H1 (cell line): ENCODE measurements around the gene XPNPEP1. TPM values are rescaled to one million over a fixed set of nuclear protein-coding genes. Genes with fewer than 3 reads are reported as not detected.

ENCODE experiments used
- CTCF ChIA-PET: fragments of 300-600 bp; sonication (Branson Sonifier 250); formaldehyde crosslinking; loops from one replicate; lab custom pipeline; 2021; ENCODE audit not compliant: partially characterized antibody; lab: Charles Lee
- POLR2A ChIA-PET: fragments of 300-600 bp; sonication (Branson Sonifier 250); formaldehyde crosslinking; loops from one replicate; lab custom pipeline; 2021; ENCODE audit warnings: inconsistent platforms; ENCODE audit not compliant: partially characterized antibody; lab: Charles Lee
- DNase-seq, 2 experiments: peaks; one replicate each; pipeline versions ENCODE4 v3.0.0 to v3.0.0-alpha.2; 2010 to 2022; ENCODE audit warnings: low spot score in 2 of 2, low read depth in 1 of 2, mixed read lengths in 1 of 2
- FAIRE-seq: peaks from 2 replicates; lab custom pipeline; 2011; peaks lifted over from hg19 to GRCh38; lab: Jason Lieb, UNC
- H2AFZ ChIP-seq: 2 replicates; pipeline ENCODE4 v1.8.1; 2012; ENCODE audit warnings: low read length, inconsistent platforms
- H2AK5ac ChIP-seq: 2 replicates; pipeline ENCODE4 v1.6.1; 2013; ENCODE audit warnings: low read depth, low read length
- H2BK120ac ChIP-seq: replicated peaks from 2 replicates; pipeline ENCODE3; 2013; ENCODE audit warnings: low read depth, low read length, inconsistent platforms
- H2BK12ac ChIP-seq: 2 replicates; pipeline ENCODE4 v1.6.1; 2013; ENCODE audit warnings: low read depth, low read length
- H2BK15ac ChIP-seq: 2 replicates; pipeline ENCODE4 v1.6.1; 2013; ENCODE audit warnings: low read length
- H2BK20ac ChIP-seq: 2 replicates; pipeline ENCODE4 v1.6.1; 2013; ENCODE audit warnings: low read length
- H2BK5ac ChIP-seq: 2 replicates; pipeline ENCODE4 v1.6.1; 2013; ENCODE audit warnings: low read depth, low read length
- H3K14ac ChIP-seq: 2 replicates; pipeline ENCODE4 v1.6.1; 2013; ENCODE audit warnings: inconsistent platforms; ENCODE audit not compliant: insufficient read length
- H3K18ac ChIP-seq: 2 replicates; pipeline ENCODE4 v1.6.1; 2013; ENCODE audit warnings: low read length; ENCODE audit errors: extremely low read depth
- H3K23ac ChIP-seq: 2 replicates; pipeline ENCODE4 v1.6.1; 2013; ENCODE audit warnings: inconsistent platforms; ENCODE audit not compliant: insufficient read length
- H3K23me2 ChIP-seq: 2 replicates; pipeline ENCODE4 v1.6.1; 2013; ENCODE audit warnings: low read depth, low read length
- H3K27ac ChIP-seq: 2 replicates; pipeline ENCODE4 v1.6.1; 2011; ENCODE audit warnings: low read depth, low read length, inconsistent platforms
- H3K27me3 ChIP-seq, 4 experiments: replicated peaks in 1 of 4; 1 replicate in 1 of 4; 2 replicates in 3 of 4; pipeline versions ENCODE4 v1.6.1 to v1.8.1; 2011 to 2013; ENCODE audit warnings: low read length in 3 of 4, mild to moderate bottlenecking in 3 of 4, inconsistent platforms in 2 of 4, mixed read lengths in 2 of 4, moderate library complexity in 1 of 4; ENCODE audit not compliant: control insufficient read depth in 3 of 4, insufficient read depth in 3 of 4; ENCODE audit errors: extremely low read depth in 1 of 4
- H3K36me3 ChIP-seq, 4 experiments: 2 replicates each; pipeline versions ENCODE4 v1.6.1 to v1.8.1; 2011 to 2013; ENCODE audit warnings: mild to moderate bottlenecking in 4 of 4, low read length in 3 of 4, moderate library complexity in 2 of 4, control low read depth in 1 of 4, inconsistent platforms in 1 of 4; ENCODE audit not compliant: insufficient read depth in 4 of 4, control insufficient read depth in 2 of 4
- H3K4ac ChIP-seq: replicated peaks from 2 replicates; pipeline ENCODE3; 2013; ENCODE audit warnings: low read length, low read depth, mixed read lengths, inconsistent platforms; ENCODE audit not compliant: insufficient read length
- H3K4me1 ChIP-seq, 4 experiments: replicated peaks in 1 of 4; 1 replicate in 1 of 4; 2 replicates in 3 of 4; pipeline versions ENCODE4 v1.6.1 to v1.8.1; 2011 to 2013; ENCODE audit warnings: low read length in 3 of 4, inconsistent platforms in 2 of 4, mixed read lengths in 1 of 4; ENCODE audit not compliant: insufficient read depth in 4 of 4, control insufficient read depth in 3 of 4
- H3K4me2 ChIP-seq, 2 experiments: 2 replicates each; pipeline versions ENCODE4 v1.6.1 to v1.8.1; 2011 to 2013; ENCODE audit warnings: low read depth in 2 of 2, low read length in 2 of 2, control low read depth in 1 of 2, inconsistent platforms in 1 of 2, mild to moderate bottlenecking in 1 of 2; ENCODE audit not compliant: insufficient read depth in 1 of 2
- H3K4me3 ChIP-seq, 4 experiments: fragments of 200-600, 300-600 bp in 1 of 4; sonication (generic), shearing (Covaris generic), sonication (Bioruptor Twin) in 1 of 4; 2 replicates each; pipeline versions ENCODE4 v1.5.1 to v1.8.1; 2011 to 2016; ENCODE audit warnings: low read length in 4 of 4, low read depth in 3 of 4, control low read depth in 2 of 4, inconsistent platforms in 2 of 4, mild to moderate bottlenecking in 2 of 4, mixed read lengths in 1 of 4, moderate library complexity in 1 of 4; ENCODE audit not compliant: insufficient read depth in 2 of 4; ENCODE audit errors: extremely low read depth in 1 of 4
- H3K56ac ChIP-seq: replicated peaks from 2 replicates; pipeline ENCODE3; 2013; ENCODE audit warnings: low read depth, mild to moderate bottlenecking, mixed read lengths, low read length, inconsistent platforms; ENCODE audit not compliant: insufficient read length
- H3K79me1 ChIP-seq: 2 replicates; pipeline ENCODE4 v1.6.1; 2013; ENCODE audit warnings: low read depth, low read length, control low read depth
- H3K79me2 ChIP-seq, 2 experiments: 2 replicates each; pipeline versions ENCODE4 v1.6.1 to v1.8.1; 2012 to 2013; ENCODE audit warnings: low read length in 2 of 2, mild to moderate bottlenecking in 2 of 2, inconsistent platforms in 1 of 2; ENCODE audit not compliant: insufficient read depth in 2 of 2, control insufficient read depth in 1 of 2
- H3K9ac ChIP-seq, 4 experiments: replicated peaks in 1 of 4; 1 replicate in 1 of 4; 2 replicates in 3 of 4; pipeline versions ENCODE4 v1.6.1 to v1.8.1; 2011 to 2013; ENCODE audit warnings: low read depth in 3 of 4, low read length in 3 of 4, control low read depth in 2 of 4, mild to moderate bottlenecking in 2 of 4, moderate library complexity in 2 of 4, inconsistent platforms in 1 of 4; ENCODE audit errors: extremely low read depth in 1 of 4
- H3K9me3 ChIP-seq, 2 experiments: 2 replicates each; pipeline versions ENCODE4 v1.6.1 to v1.8.1; 2012 to 2013; ENCODE audit warnings: mild to moderate bottlenecking in 2 of 2, moderate library complexity in 2 of 2, control low read depth in 1 of 2, inconsistent platforms in 1 of 2, low read depth in 1 of 2, low read length in 1 of 2, mixed read lengths in 1 of 2; ENCODE audit not compliant: insufficient read depth in 2 of 2
- H4K20me1 ChIP-seq, 2 experiments: replicated peaks in 1 of 2; 2 replicates each; pipeline versions ENCODE3 to v1.8.1; 2011 to 2013; ENCODE audit warnings: inconsistent platforms in 2 of 2, low read length in 2 of 2, mild to moderate bottlenecking in 1 of 2; ENCODE audit not compliant: insufficient read depth in 2 of 2, control insufficient read depth in 1 of 2
- H4K5ac ChIP-seq: 2 replicates; pipeline ENCODE4 v1.6.1; 2013; ENCODE audit warnings: low read length, low read depth, mixed read lengths, inconsistent platforms; ENCODE audit not compliant: insufficient read length
- H4K8ac ChIP-seq: 2 replicates; pipeline ENCODE4 v1.8.0; 2013; ENCODE audit warnings: mild to moderate bottlenecking, moderate library complexity, low read length, inconsistent platforms; ENCODE audit not compliant: insufficient read depth; ENCODE audit errors: extremely low read depth
- H4K91ac ChIP-seq: replicated peaks from 2 replicates; pipeline ENCODE3; 2013; ENCODE audit warnings: low read length, mixed read lengths, inconsistent platforms; ENCODE audit not compliant: insufficient read length
- ASH2L ChIP-seq: fragments of 200-600, 300-600 bp; sonication (generic); IDR thresholded peaks from one replicate; pipeline ENCODE4 v1.7.1; 2017; ENCODE audit warnings: low read length
- BACH1 ChIP-seq: IDR thresholded peaks from 2 replicates; pipeline ENCODE4 v1.6.1; 2012; ENCODE audit warnings: low read length, improper control_type of control experiment
- BRCA1 ChIP-seq: IDR thresholded peaks from 2 replicates; pipeline ENCODE4 v1.6.1; 2012; ENCODE audit warnings: low read depth, low read length, improper control_type of control experiment
- GTF2F1 ChIP-seq: IDR thresholded peaks from 2 replicates; pipeline ENCODE4 v1.6.1; 2012; ENCODE audit warnings: low read depth, low read length, improper control_type of control experiment, borderline replicate concordance
- POLR2A ChIP-seq, 2 experiments: IDR thresholded peaks; 1 replicate in 1 of 2; 2 replicates in 1 of 2; pipeline ENCODE4 v1.6.1; 2011; ENCODE audit warnings: low read depth in 2 of 2, low read length in 2 of 2, mild to moderate bottlenecking in 2 of 2; ENCODE audit errors: control extremely low read depth in 1 of 2
- RBBP5 ChIP-seq: IDR thresholded peaks from 2 replicates; pipeline ENCODE4 v1.7.1; 2012; ENCODE audit warnings: low read depth, mild to moderate bottlenecking, inconsistent platforms, low read length, moderate library complexity, borderline replicate concordance
- SAP30 ChIP-seq: fragments of 300-600 bp; sonication (generic); IDR thresholded peaks from 2 replicates; pipeline ENCODE4 v1.7.1; 2012; ENCODE audit warnings: low read length, moderate library complexity, mild to moderate bottlenecking, inconsistent platforms; ENCODE audit not compliant: insufficient read depth, insufficient replicate concordance
- SP2 ChIP-seq: IDR thresholded peaks from 2 replicates; pipeline ENCODE4 v1.6.1; 2012; ENCODE audit warnings: mild to moderate bottlenecking, low read length, inconsistent platforms
- TAF1 ChIP-seq: IDR thresholded peaks from 2 replicates; pipeline ENCODE4 v1.6.1; 2011; ENCODE audit warnings: mild to moderate bottlenecking, low read depth, low read length
- TAF7 ChIP-seq: optimal IDR thresholded peaks from 2 replicates; pipeline ENCODE3; 2011; ENCODE audit warnings: low read depth, mild to moderate bottlenecking, inconsistent platforms, low read length, moderate library complexity, borderline replicate concordance
- WGBS, 2 experiments: shearing (Covaris generic) in 1 of 2; methylation state at CpG; one replicate each; pipeline versions ENCODE4 v1.1.6 to v1.1.7; 2013 to 2015; ENCODE audit warnings: low lambda C conversion rate in 2 of 2, mixed read lengths in 2 of 2, inconsistent platforms in 1 of 2, low coverage in 1 of 2, missing lambda C conversion rate in 1 of 2; ENCODE audit not compliant: insufficient replicate concordance in 2 of 2, insufficient coverage in 1 of 2, insufficient read length in 1 of 2; ENCODE audit errors: extremely low coverage in 1 of 2, missing lambda C conversion rate in 1 of 2; 5-methylcytosine and 5-hydroxymethylcytosine counted together
- polyA plus RNA-seq, 7 experiments: library from polyadenylated mRNA; depleted of rRNA in 3 of 7; stranded (reverse) in 5 of 7; unstranded in 2 of 7; fragments of >200 nt in 5 of 7; fragments of 200-250 nt in 2 of 7; gene quantifications; 1 replicate in 5 of 7; 2 replicates in 1 of 7; 4 replicates in 1 of 7; pipeline versions ENCODE4 v1.2.1 to v1.2.3, GENCODE V29; 2011 to 2013; ENCODE audit warnings: missing spikeins in 2 of 7, mixed read lengths in 2 of 7
- total RNA-seq: library from RNA; stranded (reverse); fragmentation: NEBNext Ultra II Directional; extraction: Animal tissue kit (Norgen Biotek cat#: 25700); gene quantifications from 2 replicates; pipeline ENCODE4 v1.2.1, GENCODE V29; 2021
- TF ChIP-seq, protein P1 (sequence below): IDR thresholded peaks from 2 replicates; pipeline ENCODE4 v1.6.1; 2011; ENCODE audit warnings: low read depth, mild to moderate bottlenecking, low read length; ENCODE audit not compliant: insufficient read depth

XPNPEP1 gene
- total and polyA plus RNA-seq, 2 of the 8 experiments (the other 6 are each of a cell fraction or from before 2014, with no cell fraction given), result 61.1 to 201 TPM

DNA sequence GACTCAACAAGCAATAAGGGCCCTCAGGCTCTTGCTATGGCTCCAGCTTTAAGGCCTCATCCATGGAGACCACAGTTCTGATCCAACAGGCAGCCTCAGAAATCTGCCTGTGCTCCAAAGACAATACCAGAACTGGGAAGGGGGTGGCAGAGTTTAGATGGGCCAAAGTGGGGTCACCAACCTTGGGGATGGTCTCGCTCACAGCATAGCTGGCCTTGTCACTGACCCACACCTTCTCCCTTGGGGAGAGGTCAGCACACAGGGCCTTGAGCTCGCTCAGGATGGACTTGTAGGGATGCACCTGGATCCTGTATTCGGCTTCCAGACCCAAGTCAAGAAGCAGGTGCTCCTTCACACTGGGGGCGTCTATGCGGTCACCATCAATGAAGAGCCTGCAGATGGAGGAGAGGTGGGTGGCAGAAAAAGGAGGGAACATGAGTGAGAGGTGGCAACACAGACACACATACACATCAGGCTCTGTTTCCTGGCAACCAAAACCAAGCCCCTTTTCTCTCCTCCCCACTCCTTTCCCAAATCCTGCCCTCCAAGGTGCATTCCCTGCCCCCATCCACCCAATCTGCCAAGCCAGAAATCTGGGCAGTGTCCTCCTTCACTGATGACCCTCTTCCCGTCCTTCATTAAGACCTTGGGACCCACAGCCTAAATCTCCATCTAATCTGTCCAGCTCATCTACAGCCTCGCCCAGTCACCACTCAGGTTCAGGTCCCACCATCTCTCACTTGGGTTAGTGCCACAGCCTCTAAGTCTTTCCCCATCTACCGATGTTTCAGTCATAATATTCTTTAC, 40.9 kb downstream of the XPNPEP1 start:
- no peaks in the 10 kb centered on the region for H3K27me3 ChIP-seq
- no peak overlapping the region for H3K23ac ChIP-seq
- H3K14ac ChIP-seq, result no peak overlapping the region
- no peak overlapping the region for H2BK5ac ChIP-seq
- H3K79me1 ChIP-seq, result no peaks in the 10 kb centered on the region
- H3K4me1 ChIP-seq, result peaks cover 0 to 5% (median 1%) of the 10 kb centered on the region in 4 experiments; a peak in 2 of 7 replicates
- no peak overlapping the region for H3K18ac ChIP-seq
- WGBS, 2 experiments, result 89% methylated on average over 8 of the region's 8 CpGs; no CpG with 5 or more reads in 1 of the 2 experiments
- H3K9me3 ChIP-seq, result no peaks in the 10 kb centered on the region
- H2BK15ac ChIP-seq, result no peak overlapping the region
- H3K56ac ChIP-seq, result no peak overlapping the region
- H3K36me3 ChIP-seq, result peaks cover 6 to 13% (median 10%) of the 10 kb centered on the region in 4 experiments; a peak in 7 of 8 replicates
- no peak overlapping the region for H4K91ac ChIP-seq
- no peak overlapping the region for H3K27ac ChIP-seq
- FAIRE-seq, result no peak
- no peak overlapping the region for H2AK5ac ChIP-seq
- H3K4ac ChIP-seq, result no peak overlapping the region
- peaks cover 0 to 3% of the 10 kb centered on the region in 2 experiments for H4K20me1 ChIP-seq
- no peak overlapping the region for H3K4me3 ChIP-seq
- H2BK20ac ChIP-seq, result no peak overlapping the region
- no peak overlapping the region for H2AFZ ChIP-seq
- ChIA-PET CTCF (interaction anchor here (0.5 to 4.7 kb wide), 16 partner anchors 11 to 418 kb away, joined by 3 to 37 read pairs (median 4); no protein-coding TSS in a partner anchor), POLR2A (no interaction called here)
- no peak overlapping the region for H2BK120ac ChIP-seq
- TF ChIP-seq POLR2A (IDR thresholded peaks at IDR 0.05; ENCODE audit: control extremely low read depth in 1 of 2, low read depth in 2 of 2, low read length in 2 of 2) (no peak), BRCA1 (no peak), ASH2L (no peak), BACH1 (no peak), RBBP5 (no peak), GTF2F1 (no peak), TAF1 (no peak), SP2 (no peak), SAP30 (no peak), TAF7 (no peak)
- TF ChIP-seq, protein P1, sequence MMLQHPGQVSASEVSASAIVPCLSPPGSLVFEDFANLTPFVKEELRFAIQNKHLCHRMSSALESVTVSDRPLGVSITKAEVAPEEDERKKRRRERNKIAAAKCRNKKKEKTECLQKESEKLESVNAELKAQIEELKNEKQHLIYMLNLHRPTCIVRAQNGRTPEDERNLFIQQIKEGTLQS, result no peak
- H3K4me2 ChIP-seq, result no peak overlapping the region
- H3K79me2 ChIP-seq, result no peaks in the 10 kb centered on the region
- H4K8ac ChIP-seq, result no peak overlapping the region
- no peak overlapping the region for H4K5ac ChIP-seq
- H2BK12ac ChIP-seq, result no peak overlapping the region
- H3K9ac ChIP-seq, result no peak overlapping the region
- no peaks in the 10 kb centered on the region for H3K23me2 ChIP-seq
- no peak for DNase-seq
